H9 (cell line): ENCODE data around the gene OR8D2. TPM values are rescaled to one million over a fixed set of nuclear protein-coding genes. Genes with fewer than 3 reads are reported as not detected.

Source experiments
- DNase-seq: peaks from one replicate; pipeline ENCODE4 v3.0.0-alpha.2; 2017
- H2AFZ ChIP-seq: one replicate; pipeline ENCODE4 v1.6.1; 2013; ENCODE audit warnings: mild to moderate bottlenecking, low read length, control low read depth, moderate library complexity
- H2AK5ac ChIP-seq: 2 replicates; pipeline ENCODE4 v1.6.1; 2013; ENCODE audit warnings: low read length, control low read depth, mixed read lengths; ENCODE audit not compliant: insufficient read length
- H2BK120ac ChIP-seq: one replicate; pipeline ENCODE4 v1.6.1; 2013; ENCODE audit warnings: low read depth, mild to moderate bottlenecking, low read length, control low read depth, inconsistent platforms; ENCODE audit not compliant: poor library complexity, severe bottlenecking
- H2BK12ac ChIP-seq: 2 replicates; pipeline ENCODE4 v1.6.1; 2013; ENCODE audit warnings: low read length, control low read depth, mixed read lengths, low read depth; ENCODE audit not compliant: insufficient read length
- H2BK15ac ChIP-seq: 2 replicates; pipeline ENCODE4 v1.6.1; 2013; ENCODE audit warnings: low read depth, low read length, control low read depth
- H2BK20ac ChIP-seq: one replicate; pipeline ENCODE4 v1.6.1; 2013; ENCODE audit warnings: low read depth, mild to moderate bottlenecking, low read length, control low read depth, inconsistent platforms; ENCODE audit not compliant: poor library complexity, severe bottlenecking
- H2BK5ac ChIP-seq: 2 replicates; pipeline ENCODE4 v1.6.1; 2013; ENCODE audit warnings: low read length, control low read depth, mixed read lengths; ENCODE audit not compliant: insufficient read length
- H3K14ac ChIP-seq: 2 replicates; pipeline ENCODE4 v1.6.1; 2013; ENCODE audit warnings: low read length, control low read depth; ENCODE audit not compliant: insufficient read depth
- H3K18ac ChIP-seq: 2 replicates; pipeline ENCODE4 v1.6.1; 2013; ENCODE audit warnings: low read depth, mild to moderate bottlenecking, mixed read lengths, low read length, control low read depth; ENCODE audit not compliant: insufficient read length
- H3K23ac ChIP-seq: 2 replicates; pipeline ENCODE4 v1.6.1; 2013; ENCODE audit warnings: low read length, control low read depth, mixed read lengths, low read depth; ENCODE audit not compliant: insufficient read length
- H3K23me2 ChIP-seq: 2 replicates; pipeline ENCODE4 v1.6.1; 2013; ENCODE audit warnings: low read depth, mild to moderate bottlenecking, mixed read lengths, low read length, control low read depth; ENCODE audit not compliant: insufficient read length, poor library complexity, severe bottlenecking
- H3K27ac ChIP-seq: 2 replicates; pipeline ENCODE4 v1.5.1; 2013; ENCODE audit warnings: low read length, control low read depth, mixed read lengths, low read depth; ENCODE audit not compliant: insufficient read length
- H3K27me3 ChIP-seq: 2 replicates; pipeline ENCODE4 v1.6.1; 2013; ENCODE audit warnings: low read length, control low read depth, inconsistent platforms; ENCODE audit not compliant: insufficient read depth
- H3K4ac ChIP-seq: 2 replicates; pipeline ENCODE4 v1.6.1; 2013; ENCODE audit warnings: low read depth, mild to moderate bottlenecking, control low read depth, inconsistent platforms, low read length, moderate library complexity
- H3K4me1 ChIP-seq: 2 replicates; pipeline ENCODE4 v1.6.1; 2013; ENCODE audit warnings: low read length, control low read depth, inconsistent platforms; ENCODE audit not compliant: insufficient read depth
- H3K4me2 ChIP-seq: 2 replicates; pipeline ENCODE4 v1.6.1; 2013; ENCODE audit warnings: low read length, control low read depth, mixed read lengths; ENCODE audit not compliant: insufficient read length, insufficient read depth
- H3K56ac ChIP-seq: 2 replicates; pipeline ENCODE4 v1.6.1; 2013; ENCODE audit warnings: low read depth, mild to moderate bottlenecking, mixed read lengths, low read length, control low read depth; ENCODE audit not compliant: insufficient read length
- H3K79me1 ChIP-seq: 2 replicates; pipeline ENCODE4 v1.6.1; 2013; ENCODE audit warnings: low read depth, mild to moderate bottlenecking, moderate library complexity, low read length, control low read depth, inconsistent platforms; ENCODE audit not compliant: insufficient read depth, poor library complexity, severe bottlenecking
- H3K79me2 ChIP-seq: 2 replicates; pipeline ENCODE4 v1.6.1; 2013; ENCODE audit warnings: low read length, control low read depth, inconsistent platforms; ENCODE audit not compliant: insufficient read depth
- H3K9ac ChIP-seq: 2 replicates; pipeline ENCODE4 v1.6.1; 2013; ENCODE audit warnings: low read length, control low read depth, mixed read lengths; ENCODE audit not compliant: insufficient read length; ENCODE audit errors: extremely low read depth
- H3K9me3 ChIP-seq: one replicate; pipeline ENCODE4 v1.6.1; 2013; ENCODE audit warnings: low read depth, low read length, inconsistent platforms; ENCODE audit not compliant: control insufficient read depth
- H3T11ph ChIP-seq: one replicate; pipeline ENCODE4 v1.6.1; 2013; ENCODE audit warnings: mild to moderate bottlenecking, low read length, control low read depth, inconsistent platforms
- H4K20me1 ChIP-seq: one replicate; pipeline ENCODE4 v1.6.1; 2013; ENCODE audit not compliant: control insufficient read depth, insufficient read length, insufficient read depth
- H4K5ac ChIP-seq: 2 replicates; pipeline ENCODE4 v1.6.1; 2013; ENCODE audit warnings: low read depth, mild to moderate bottlenecking, mixed read lengths, low read length, control low read depth; ENCODE audit not compliant: insufficient read length
- H4K8ac ChIP-seq: replicated peaks from 2 replicates; pipeline ENCODE4 v1.6.1; 2013; ENCODE audit warnings: low read length, control low read depth, mixed read lengths, low read depth; ENCODE audit not compliant: insufficient read length
- H4K91ac ChIP-seq: 2 replicates; pipeline ENCODE4 v1.6.1; 2013; ENCODE audit warnings: low read depth, mild to moderate bottlenecking, moderate library complexity, mixed read lengths, low read length, control low read depth; ENCODE audit not compliant: insufficient read length
- H3K27ac Mint-ChIP-seq, 3 experiments: 2 replicates in 2 of 3; 3 replicates in 1 of 3; pipeline ENCODE4 v1.8.0; 2020 to 2021; ENCODE audit warnings: mixed read lengths in 3 of 3, mild to moderate bottlenecking in 1 of 3, moderate library complexity in 1 of 3
- H3K27me3 Mint-ChIP-seq: 2 replicates; pipeline ENCODE4 v1.8.0; 2021; ENCODE audit warnings: low read depth, mild to moderate bottlenecking, moderate library complexity, mixed read lengths
- H3K36me3 Mint-ChIP-seq, 3 experiments: 2 replicates in 2 of 3; 3 replicates in 1 of 3; pipeline ENCODE4 v1.8.0; 2020 to 2021; ENCODE audit warnings: low read depth in 3 of 3, mixed read lengths in 3 of 3; ENCODE audit not compliant: insufficient read depth in 1 of 3
- H3K4me1 Mint-ChIP-seq, 2 experiments: 2 replicates each; pipeline ENCODE4 v1.8.0; 2020; ENCODE audit warnings: mixed read lengths in 2 of 2
- H3K4me3 Mint-ChIP-seq, 2 experiments: 2 replicates in 1 of 2; 3 replicates in 1 of 2; pipeline ENCODE4 v1.8.0; 2020 to 2021; ENCODE audit warnings: mild to moderate bottlenecking in 2 of 2, mixed read lengths in 2 of 2, moderate library complexity in 1 of 2
- H3K9me3 Mint-ChIP-seq, 2 experiments: 2 replicates in 1 of 2; 3 replicates in 1 of 2; pipeline ENCODE4 v1.8.0; 2020; ENCODE audit warnings: mild to moderate bottlenecking in 2 of 2, mixed read lengths in 2 of 2, moderate library complexity in 1 of 2
- CTCF ChIP-seq: fragments of 200-600 bp; sonication (generic); conservative IDR thresholded peaks from 3 replicates; pipeline ENCODE4 v1.8.0; 2021; ENCODE audit warnings: antibody characterized with exemption, mild to moderate bottlenecking
- total RNA-seq: library from RNA; stranded (reverse); gene quantifications from 2 replicates; pipeline ENCODE4 v1.2.1, GENCODE V29; 2021

Gene OR8D2
- total RNA-seq, 1 experiment from 2014 or later = not detected

GRCh38 chr11:124311670-124312069, 8.3 kb downstream of the OR8D2 start:
- H3K27me3 ChIP-seq = no peaks in the 10 kb centered on the region
- no peak overlapping the region for H3K4me3 Mint-ChIP-seq

More at GRCh38 chr11:124311670-124312069, 8.3 kb downstream of the OR8D2 start:
- no peak overlapping the region for H2BK20ac ChIP-seq
- DNase-seq = no peak
- H3K27ac ChIP-seq = no peak overlapping the region
- no peaks in the 10 kb centered on the region for H3K9me3 Mint-ChIP-seq
- no peak overlapping the region for H2BK5ac ChIP-seq
- no peaks in the 10 kb centered on the region for H4K20me1 ChIP-seq
- no peak overlapping the region for H3K23ac ChIP-seq
- TF ChIP-seq CTCF = no peak
- no peaks in the 10 kb centered on the region for H3K79me1 ChIP-seq
- H4K5ac ChIP-seq = no peak overlapping the region
- H3K14ac ChIP-seq = no peak overlapping the region
- no peak overlapping the region for H2BK120ac ChIP-seq
- no peak overlapping the region for H3K56ac ChIP-seq
- H3K27me3 Mint-ChIP-seq = no peaks in the 10 kb centered on the region
- no peak overlapping the region for H3K4me2 ChIP-seq
- H2BK15ac ChIP-seq = no peak overlapping the region
- H3K4me1 ChIP-seq = no peaks in the 10 kb centered on the region
- no peak overlapping the region for H3K27ac Mint-ChIP-seq
- H2AFZ ChIP-seq = no peak overlapping the region
- no peak overlapping the region for H4K8ac ChIP-seq
- no peak overlapping the region for H3T11ph ChIP-seq
- H3K4me1 Mint-ChIP-seq = no peaks in the 10 kb centered on the region
- H2AK5ac ChIP-seq = no peak overlapping the region
- no peak overlapping the region for H3K4ac ChIP-seq
- no peak overlapping the region for H2BK12ac ChIP-seq
- no peaks in the 10 kb centered on the region for H3K79me2 ChIP-seq
- no peaks in the 10 kb centered on the region for H3K9me3 ChIP-seq
- H3K18ac ChIP-seq = no peak overlapping the region
- no peak overlapping the region for H4K91ac ChIP-seq
- no peak overlapping the region for H3K9ac ChIP-seq
- no peaks in the 10 kb centered on the region for H3K36me3 Mint-ChIP-seq
- no peaks in the 10 kb centered on the region for H3K23me2 ChIP-seq
